OCI-LY1 (cell line): ENCODE data around the gene MDH1B.

ENCODE experiments used
- H2AFZ ChIP-seq: fragments of 200-600 bp; sonication (generic), shearing (Covaris generic); 2 replicates; pipeline ENCODE4 v1.6.0; 2014; ENCODE audit warnings: antibody characterized with exemption, mild to moderate bottlenecking, low read length
- H3F3A ChIP-seq: fragments of 200-600 bp; sonication (generic), shearing (Covaris generic); 2 replicates; pipeline ENCODE4 v1.6.0; 2014; ENCODE audit warnings: mild to moderate bottlenecking, antibody characterized with exemption, low read length, moderate library complexity; ENCODE audit not compliant: insufficient read depth
- H3K27ac ChIP-seq: fragments of 200-600 bp; sonication (generic); 2 replicates; pipeline ENCODE4 v1.5.1; 2014; ENCODE audit warnings: low read length, mixed run types, mild to moderate bottlenecking, low read depth; ENCODE audit not compliant: poor library complexity, severe bottlenecking
- H3K27me3 ChIP-seq: fragments of 200-600 bp; sonication (generic); 2 replicates; pipeline ENCODE4 v1.6.0; 2014; ENCODE audit warnings: antibody characterized with exemption, mild to moderate bottlenecking, low read length, moderate library complexity; ENCODE audit not compliant: insufficient read depth
- H3K36me3 ChIP-seq: fragments of 200-600 bp; sonication (generic); 2 replicates; pipeline ENCODE4 v1.6.1; 2014; ENCODE audit warnings: mild to moderate bottlenecking, antibody characterized with exemption, low read length, moderate library complexity, mixed read lengths; ENCODE audit not compliant: insufficient read depth
- H3K4me1 ChIP-seq: fragments of 200-600 bp; sonication (generic); 2 replicates; pipeline ENCODE4 v1.5.1; 2014; ENCODE audit warnings: mild to moderate bottlenecking, low read length, moderate library complexity; ENCODE audit not compliant: insufficient read depth, severe bottlenecking
- H3K4me2 ChIP-seq: fragments of 200-600 bp; sonication (generic), shearing (Covaris generic); 2 replicates; pipeline ENCODE4 v1.6.1; 2014; ENCODE audit warnings: low read length
- H3K4me3 ChIP-seq: fragments of 200-600 bp; sonication (generic); 2 replicates; pipeline ENCODE4 v1.5.1; 2014; ENCODE audit warnings: low read length, low read depth, mild to moderate bottlenecking, mixed read lengths; ENCODE audit not compliant: poor library complexity, severe bottlenecking
- H3K79me2 ChIP-seq: fragments of 200-600 bp; shearing (Covaris generic); 2 replicates; pipeline ENCODE4 v1.6.1; 2016; ENCODE audit warnings: mixed run types, low read length, mixed read lengths; ENCODE audit not compliant: insufficient read depth
- H3K9ac ChIP-seq: fragments of 200-600 bp; sonication (generic), shearing (Covaris generic); 2 replicates; pipeline ENCODE4 v1.6.1; 2014; ENCODE audit warnings: mild to moderate bottlenecking, low read length, mixed read lengths
- H3K9me2 ChIP-seq: fragments of 200-600 bp; sonication (generic), shearing (Covaris generic); 2 replicates; pipeline ENCODE4 v1.6.1; 2014; ENCODE audit warnings: low read depth, mild to moderate bottlenecking, low read length, mixed read lengths
- H3K9me3 ChIP-seq: fragments of 200-600 bp; shearing (Covaris generic); 2 replicates; pipeline ENCODE4 v1.6.1; 2014; ENCODE audit warnings: low read length, mixed read lengths
- H4K20me1 ChIP-seq: fragments of 200-600 bp; sonication (generic), shearing (Covaris generic); 2 replicates; pipeline ENCODE4 v1.6.0; 2016; ENCODE audit warnings: mild to moderate bottlenecking, low read length; ENCODE audit not compliant: insufficient read depth
- EZH2 ChIP-seq: fragments of 200-600 bp; sonication (generic), shearing (Covaris generic); IDR thresholded peaks from 2 replicates; pipeline ENCODE4 v1.8.0; 2017; ENCODE audit warnings: borderline replicate concordance, mixed run types, mild to moderate bottlenecking, antibody characterized with exemption, low read length, moderate library complexity, mixed read lengths
- TF ChIP-seq, protein P1 (sequence below): fragments of 200-600 bp; sonication (generic), shearing (Covaris generic); IDR thresholded peaks from 2 replicates; pipeline ENCODE4 v1.5.1; 2017; ENCODE audit warnings: mild to moderate bottlenecking, antibody characterized with exemption, low read length, moderate library complexity, mixed read lengths

MDH1B gene

DNA sequence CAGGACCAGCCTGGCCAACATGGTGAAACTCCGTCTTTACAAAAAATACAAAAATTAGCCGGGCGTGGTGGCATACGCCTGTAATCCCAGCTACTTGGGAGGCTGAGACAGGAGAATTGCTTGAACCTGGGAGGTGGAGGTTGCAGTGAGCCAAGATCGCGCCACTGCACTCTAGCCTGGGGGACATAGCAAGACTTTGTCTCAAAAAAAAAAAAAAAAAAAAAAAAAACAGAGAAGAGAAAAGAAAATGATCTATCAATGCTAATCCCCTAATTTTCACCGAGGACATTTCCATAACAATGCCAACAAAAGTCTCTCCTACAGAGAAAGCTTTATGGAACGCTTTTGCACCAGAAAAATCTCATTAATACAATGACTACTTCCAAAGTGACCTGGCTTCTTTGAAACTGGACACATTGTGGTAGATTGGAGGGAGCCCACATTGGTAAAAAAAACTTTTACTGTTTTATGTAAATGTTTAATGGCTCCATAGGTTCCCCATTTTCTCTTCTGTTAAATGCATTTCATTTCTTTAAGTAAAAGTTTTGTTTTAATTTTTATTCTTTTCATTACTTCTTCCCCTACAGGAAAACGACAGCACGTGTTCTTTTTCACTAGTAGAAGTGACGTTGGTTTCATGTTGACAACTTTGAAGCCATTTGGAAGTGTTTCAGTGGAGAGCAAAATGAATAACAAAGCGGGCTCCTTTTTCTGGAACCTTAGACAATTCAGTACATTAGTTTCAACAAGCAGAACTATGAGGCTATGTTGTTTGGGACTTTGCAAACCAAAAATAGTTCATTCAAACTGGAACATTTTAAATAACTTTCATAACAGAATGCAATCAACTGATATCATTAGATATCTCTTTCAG lies 1.2 kb upstream of the MDH1B start:
- Histone ChIP-seq H3K4me2 (peak overlapping the region; percentile 73), H3K27me3 (no peaks in the 10 kb centered on the region), H3K9me3 (no peaks in the 10 kb centered on the region), H3K4me1 (peaks cover 27% of the 10 kb centered on the region), H3K4me3 (peak overlapping the region; percentile 93), H4K20me1 (no peaks in the 10 kb centered on the region), H3K27ac (peak overlapping the region; percentile 34), H3K9ac (peak overlapping the region; percentile 91), H3K9me2 (no peaks in the 10 kb centered on the region), H2AFZ (no peak overlapping the region), H3K79me2 (peaks cover 17% of the 10 kb centered on the region), H3F3A (no peaks in the 10 kb centered on the region), H3K36me3 (peaks cover 39% of the 10 kb centered on the region; the same call in 1 of the 2 replicates)
- TF ChIP-seq, protein P1, sequence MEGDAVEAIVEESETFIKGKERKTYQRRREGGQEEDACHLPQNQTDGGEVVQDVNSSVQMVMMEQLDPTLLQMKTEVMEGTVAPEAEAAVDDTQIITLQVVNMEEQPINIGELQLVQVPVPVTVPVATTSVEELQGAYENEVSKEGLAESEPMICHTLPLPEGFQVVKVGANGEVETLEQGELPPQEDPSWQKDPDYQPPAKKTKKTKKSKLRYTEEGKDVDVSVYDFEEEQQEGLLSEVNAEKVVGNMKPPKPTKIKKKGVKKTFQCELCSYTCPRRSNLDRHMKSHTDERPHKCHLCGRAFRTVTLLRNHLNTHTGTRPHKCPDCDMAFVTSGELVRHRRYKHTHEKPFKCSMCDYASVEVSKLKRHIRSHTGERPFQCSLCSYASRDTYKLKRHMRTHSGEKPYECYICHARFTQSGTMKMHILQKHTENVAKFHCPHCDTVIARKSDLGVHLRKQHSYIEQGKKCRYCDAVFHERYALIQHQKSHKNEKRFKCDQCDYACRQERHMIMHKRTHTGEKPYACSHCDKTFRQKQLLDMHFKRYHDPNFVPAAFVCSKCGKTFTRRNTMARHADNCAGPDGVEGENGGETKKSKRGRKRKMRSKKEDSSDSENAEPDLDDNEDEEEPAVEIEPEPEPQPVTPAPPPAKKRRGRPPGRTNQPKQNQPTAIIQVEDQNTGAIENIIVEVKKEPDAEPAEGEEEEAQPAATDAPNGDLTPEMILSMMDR, result no peak
- TF ChIP-seq EZH2, result no peak

DNA sequence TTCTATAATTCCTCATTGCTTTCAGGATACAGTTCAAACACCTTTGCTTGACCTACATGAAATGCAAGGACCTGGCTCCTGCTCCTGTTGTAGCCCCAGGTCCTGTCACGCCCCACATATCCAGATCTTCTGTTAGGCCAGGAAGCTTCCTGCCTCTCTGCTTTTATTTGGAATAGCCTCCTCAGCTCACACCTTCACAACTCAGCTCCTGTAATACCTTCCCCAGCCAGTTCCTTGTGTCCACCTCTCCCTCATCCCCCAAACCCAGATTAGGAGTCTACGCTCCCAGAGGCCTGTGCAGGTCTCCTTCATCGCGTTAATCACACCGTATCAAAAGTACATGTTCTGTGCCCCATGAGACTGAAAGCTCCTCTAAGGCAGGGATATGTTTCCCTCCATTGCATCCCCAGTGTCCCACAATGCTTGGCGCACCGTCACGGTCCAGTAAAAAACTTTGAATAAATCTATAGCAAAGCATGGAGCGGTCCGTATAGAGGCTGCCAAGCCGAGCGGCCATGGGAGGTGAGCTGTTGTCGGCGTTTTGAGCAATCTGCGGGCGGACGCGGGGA lies 371 bp downstream of the MDH1B start:
- H3K27ac ChIP-seq, result no peak overlapping the region
- no peak for TF ChIP-seq EZH2
- TF ChIP-seq, protein P1, result no peak
- no peaks in the 10 kb centered on the region for H3K9me2 ChIP-seq
- no peaks in the 10 kb centered on the region for H3F3A ChIP-seq
- H3K4me2 ChIP-seq, result peak overlapping the region; percentile 73
- no peaks in the 10 kb centered on the region for H3K27me3 ChIP-seq
- H3K4me1 ChIP-seq, result peaks cover 27% of the 10 kb centered on the region
- peak overlapping the region; percentile 93 for H3K4me3 ChIP-seq
- peaks cover 28% of the 10 kb centered on the region; the same call in 1 of the 2 replicates for H3K36me3 ChIP-seq
- H3K9me3 ChIP-seq, result no peaks in the 10 kb centered on the region
- H3K9ac ChIP-seq, result peak overlapping the region; percentile 91
- H4K20me1 ChIP-seq, result no peaks in the 10 kb centered on the region
- H2AFZ ChIP-seq, result no peak overlapping the region
- peaks cover 17% of the 10 kb centered on the region for H3K79me2 ChIP-seq

DNA sequence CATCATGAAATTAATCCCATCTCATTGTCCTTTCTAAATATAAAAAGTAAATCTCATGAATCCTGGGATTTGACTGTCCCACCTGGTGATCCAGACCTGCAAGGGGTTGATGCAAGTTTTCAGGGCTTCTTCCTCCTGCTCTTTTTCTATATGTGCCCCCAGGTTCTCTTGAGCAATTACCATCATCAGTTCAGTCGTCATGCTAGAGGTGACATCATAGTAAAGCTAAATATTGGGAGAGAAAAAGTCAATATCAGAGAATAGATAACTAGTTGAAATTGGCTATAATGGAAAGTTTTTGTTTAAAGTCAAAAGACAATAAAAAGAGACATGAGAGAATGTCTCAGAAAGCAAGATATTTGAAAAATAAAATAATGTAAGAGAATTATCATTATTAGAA lies 8.3 kb downstream of the MDH1B start:
- Histone ChIP-seq H2AFZ (no peak overlapping the region), H3F3A (no peaks in the 10 kb centered on the region), H4K20me1 (no peaks in the 10 kb centered on the region), H3K79me2 (no peaks in the 10 kb centered on the region), H3K27ac (no peak overlapping the region), H3K9me3 (no peaks in the 10 kb centered on the region), H3K4me1 (no peaks in the 10 kb centered on the region), H3K4me2 (no peak overlapping the region), H3K9ac (no peak overlapping the region), H3K4me3 (no peak overlapping the region), H3K27me3 (no peaks in the 10 kb centered on the region), H3K36me3 (no peaks in the 10 kb centered on the region), H3K9me2 (no peaks in the 10 kb centered on the region)
- TF ChIP-seq, protein P1, result no peak
- no peak for TF ChIP-seq EZH2
